Sigmoid colon (tissue), 3 donors: ENCODE data around the gene FBLIM1.

Experiments used
- CTCF ChIP-seq, 4 experiments: fragments of 450-650 bp in 3 of 4; fragments of 200-600 bp in 1 of 4; IDR thresholded peaks; one replicate each; pipeline ENCODE4 v1.5.1; 2016 to 2019; ENCODE audit warnings: antibody characterized with exemption in 4 of 4, mild to moderate bottlenecking in 3 of 4, moderate library complexity in 2 of 4
- POLR2A ChIP-seq, 2 donors: fragments of 450-650 bp; IDR thresholded peaks; one replicate each; pipeline ENCODE4 v1.6.1; 2016; ENCODE audit warnings: antibody characterized with exemption in 2 of 2, mild to moderate bottlenecking in 2 of 2, moderate library complexity in 2 of 2

DNA sequence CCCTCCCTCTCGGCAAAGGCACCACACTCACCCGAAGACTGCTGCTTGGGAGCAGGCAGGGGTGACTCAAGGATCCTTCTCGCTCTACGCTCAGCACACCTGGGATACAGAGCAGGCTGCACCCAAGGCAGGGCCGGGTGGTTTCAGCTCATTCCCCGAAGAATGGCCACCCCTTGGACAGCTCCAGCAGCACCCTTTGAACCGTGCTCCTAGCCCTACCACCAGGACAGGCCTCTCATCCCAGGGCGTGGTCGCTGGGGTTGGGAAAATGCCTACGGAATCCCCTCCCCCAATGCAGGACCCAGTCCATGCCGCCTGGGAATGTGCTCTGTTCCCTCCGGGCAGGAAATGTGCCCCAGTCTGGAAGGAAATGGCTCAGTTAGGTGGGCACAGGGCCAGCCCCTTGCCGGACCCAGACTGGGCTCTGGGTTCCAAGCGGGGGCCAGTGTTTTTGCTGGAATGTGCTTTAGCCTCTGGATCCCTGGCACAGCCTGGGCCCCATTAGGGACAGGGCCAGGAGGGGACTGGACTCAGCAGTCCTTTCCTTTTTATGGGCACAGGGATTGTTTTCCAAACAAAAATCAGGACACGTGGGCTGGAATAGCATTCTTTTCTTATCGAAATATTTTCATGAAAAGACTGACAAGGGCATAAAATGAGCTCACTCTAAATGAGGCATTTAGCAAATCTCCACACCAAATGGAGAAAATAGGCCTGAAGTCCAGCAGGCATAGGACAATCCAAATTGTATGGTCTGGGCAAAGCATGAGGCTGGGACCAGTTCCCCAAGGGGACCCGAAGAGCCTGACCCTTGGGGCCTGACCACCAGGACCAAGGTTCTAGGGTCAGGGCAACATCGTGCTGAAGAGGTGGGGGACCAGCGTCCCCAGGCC lies 8.9 kb upstream of the FBLIM1 start:
- TF ChIP-seq CTCF (IDR thresholded peaks at IDR 0.05): no peak
- no peak for TF ChIP-seq POLR2A (IDR thresholded peaks at IDR 0.05)
